ENCODE measurements around the gene WWC2. TPM values are rescaled to one million over a fixed set of nuclear protein-coding genes. Genes with fewer than 3 reads are reported as not detected.

WWC2 gene
- total RNA-seq, 1 experiment from 2014 or later: 39.1 TPM

DNA sequence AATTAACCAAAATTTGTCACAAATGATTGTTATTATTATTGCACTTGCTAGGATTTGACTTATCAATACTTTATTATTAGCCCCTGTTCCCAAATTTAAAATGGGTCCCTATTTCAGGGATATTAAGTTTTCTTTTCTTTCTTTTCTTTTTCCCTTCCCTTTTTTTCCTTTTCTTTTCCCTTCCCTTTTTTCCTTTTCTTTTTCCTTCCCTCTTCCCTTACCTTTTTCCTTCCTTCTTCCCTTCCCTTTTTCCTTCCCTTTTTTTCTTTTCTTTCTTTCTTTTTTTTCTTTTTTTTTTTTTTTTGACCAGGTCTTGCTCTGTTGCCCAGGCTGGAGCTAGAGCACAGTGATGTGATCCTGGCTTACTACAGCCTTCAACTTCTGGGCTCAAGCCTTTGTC is 33.8 kb downstream of the WWC2 start:
- ChIA-PET RAD21 (ENCODE audit: low non-redundant PET in 1 of 2, low total read pairs in 2 of 2, uncharacterized antibody in 2 of 2, unreplicated experiment in 2 of 2) (no interaction called here), CTCF (interaction anchor here (0.6 kb wide), 1 partner anchor 182 kb away, joined by 3 read pairs; no protein-coding TSS in a partner anchor), POLR2A (no interaction called here)
- Histone ChIP-seq H2AFZ (ENCODE audit: low read depth, low read length, poor library complexity, severe bottlenecking) (no peak overlapping the region), H3K9me2 (ENCODE audit: insufficient read depth) (no peaks in the 10 kb centered on the region), H3K4me1 (ENCODE audit: control insufficient read depth in 1 of 2, insufficient read depth in 2 of 2, low read length in 2 of 2) (peaks cover 4 to 12% of the 10 kb centered on the region in 2 experiments; a peak in 3 of 4 replicates), H3K9me3 (ENCODE audit: control insufficient read depth in 1 of 2, insufficient read depth in 1 of 2, low read depth in 1 of 2, low read length in 2 of 2) (no peaks in the 10 kb centered on the region), H3K27ac (ENCODE audit: low read depth, low read length) (no peak overlapping the region), H3K4me3 (replicated peaks in 1 of 2; ENCODE audit: low read depth in 1 of 2, low read length in 2 of 2) (no peak overlapping the region), H3K36me3 (ENCODE audit: control insufficient read depth in 1 of 2, insufficient read depth in 2 of 2, low read length in 2 of 2) (no peaks in the 10 kb centered on the region), H4K20me1 (ENCODE audit: insufficient read depth) (peaks cover 20% of the 10 kb centered on the region; the same call in 1 of the 2 replicates), H3K27me3 (ENCODE audit: insufficient read depth, low read length) (no peaks in the 10 kb centered on the region), H3K4me2 (ENCODE audit: low read length) (no peak overlapping the region), H3K79me2 (ENCODE audit: insufficient read depth, low read length) (peaks cover 94% of the 10 kb centered on the region), H3K9ac (ENCODE audit: low read length) (no peak overlapping the region)
- no peak for TF ChIP-seq EZH2phosphoT487 (IDR thresholded peaks at IDR 0.05; ENCODE audit: borderline replicate concordance)
- TF ChIP-seq, protein P1, sequence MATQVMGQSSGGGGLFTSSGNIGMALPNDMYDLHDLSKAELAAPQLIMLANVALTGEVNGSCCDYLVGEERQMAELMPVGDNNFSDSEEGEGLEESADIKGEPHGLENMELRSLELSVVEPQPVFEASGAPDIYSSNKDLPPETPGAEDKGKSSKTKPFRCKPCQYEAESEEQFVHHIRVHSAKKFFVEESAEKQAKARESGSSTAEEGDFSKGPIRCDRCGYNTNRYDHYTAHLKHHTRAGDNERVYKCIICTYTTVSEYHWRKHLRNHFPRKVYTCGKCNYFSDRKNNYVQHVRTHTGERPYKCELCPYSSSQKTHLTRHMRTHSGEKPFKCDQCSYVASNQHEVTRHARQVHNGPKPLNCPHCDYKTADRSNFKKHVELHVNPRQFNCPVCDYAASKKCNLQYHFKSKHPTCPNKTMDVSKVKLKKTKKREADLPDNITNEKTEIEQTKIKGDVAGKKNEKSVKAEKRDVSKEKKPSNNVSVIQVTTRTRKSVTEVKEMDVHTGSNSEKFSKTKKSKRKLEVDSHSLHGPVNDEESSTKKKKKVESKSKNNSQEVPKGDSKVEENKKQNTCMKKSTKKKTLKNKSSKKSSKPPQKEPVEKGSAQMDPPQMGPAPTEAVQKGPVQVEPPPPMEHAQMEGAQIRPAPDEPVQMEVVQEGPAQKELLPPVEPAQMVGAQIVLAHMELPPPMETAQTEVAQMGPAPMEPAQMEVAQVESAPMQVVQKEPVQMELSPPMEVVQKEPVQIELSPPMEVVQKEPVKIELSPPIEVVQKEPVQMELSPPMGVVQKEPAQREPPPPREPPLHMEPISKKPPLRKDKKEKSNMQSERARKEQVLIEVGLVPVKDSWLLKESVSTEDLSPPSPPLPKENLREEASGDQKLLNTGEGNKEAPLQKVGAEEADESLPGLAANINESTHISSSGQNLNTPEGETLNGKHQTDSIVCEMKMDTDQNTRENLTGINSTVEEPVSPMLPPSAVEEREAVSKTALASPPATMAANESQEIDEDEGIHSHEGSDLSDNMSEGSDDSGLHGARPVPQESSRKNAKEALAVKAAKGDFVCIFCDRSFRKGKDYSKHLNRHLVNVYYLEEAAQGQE (IDR thresholded peaks at IDR 0.05; ENCODE audit: low read depth): no peak
- TF ChIP-seq SP1 (IDR thresholded peaks at IDR 0.05; ENCODE audit: low read depth): no peak
- TF ChIP-seq, protein P2, sequence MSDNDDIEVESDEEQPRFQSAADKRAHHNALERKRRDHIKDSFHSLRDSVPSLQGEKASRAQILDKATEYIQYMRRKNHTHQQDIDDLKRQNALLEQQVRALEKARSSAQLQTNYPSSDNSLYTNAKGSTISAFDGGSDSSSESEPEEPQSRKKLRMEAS (IDR thresholded peaks at IDR 0.05): no peak
- no peak for TF ChIP-seq EZH2 (IDR thresholded peaks at IDR 0.05)
- TF ChIP-seq FOSL1 (IDR thresholded peaks at IDR 0.05; ENCODE audit: low read depth): no peak
- DNase-seq (ENCODE audit: low read depth, low spot score): no peak
- intact Hi-C loops (cut with micrococcal nuclease): no loop called here
- no TSS peak for BruUV-seq (replicated peaks)
- ATAC-seq: no peak
